Mesendoderm (in vitro differentiated cells): ENCODE results near the gene RAB25.

Experiments used
- DNase-seq: peaks from one replicate; pipeline ENCODE4 v3.0.0; 2013
- H2AK5ac ChIP-seq: 2 replicates; pipeline ENCODE4 v1.6.1; 2013; ENCODE audit warnings: low read length, inconsistent platforms
- H2BK120ac ChIP-seq: 2 replicates; pipeline ENCODE4 v1.6.1; 2013; ENCODE audit warnings: low read depth, mild to moderate bottlenecking, low read length, moderate library complexity, mixed read lengths
- H2BK15ac ChIP-seq: replicated peaks from 2 replicates; pipeline ENCODE4 v1.6.1; 2013; ENCODE audit warnings: low read depth, mild to moderate bottlenecking, moderate library complexity
- H2BK5ac ChIP-seq: 2 replicates; pipeline ENCODE4 v1.6.1; 2013; ENCODE audit warnings: low read length, inconsistent platforms
- H3K18ac ChIP-seq: 2 replicates; pipeline ENCODE4 v1.6.1; 2013; ENCODE audit warnings: mild to moderate bottlenecking, low read length, mixed read lengths
- H3K23ac ChIP-seq: one replicate; pipeline ENCODE4 v1.6.1; 2013; ENCODE audit warnings: low read length
- H3K27ac ChIP-seq: 2 replicates; pipeline ENCODE4 v1.5.1; 2013; ENCODE audit warnings: low read depth, mild to moderate bottlenecking, inconsistent platforms, low read length, moderate library complexity
- H3K27me3 ChIP-seq: 2 replicates; pipeline ENCODE4 v1.6.1; 2013; ENCODE audit warnings: low read length, control low read depth, mild to moderate bottlenecking, inconsistent platforms; ENCODE audit not compliant: insufficient read depth, poor library complexity
- H3K36me3 ChIP-seq: 2 replicates; pipeline ENCODE4 v1.6.1; 2013; ENCODE audit warnings: low read length, inconsistent platforms; ENCODE audit not compliant: control insufficient read depth, insufficient read depth
- H3K4ac ChIP-seq: one replicate; pipeline ENCODE4 v1.6.1; 2013; ENCODE audit warnings: low read depth, mild to moderate bottlenecking, low read length, moderate library complexity
- H3K4me1 ChIP-seq: 2 replicates; pipeline ENCODE4 v1.6.1; 2013; ENCODE audit warnings: low read depth, low read length, inconsistent platforms; ENCODE audit not compliant: control insufficient read depth
- H3K4me2 ChIP-seq: 2 replicates; pipeline ENCODE4 v1.6.1; 2013; ENCODE audit warnings: low read length
- H3K4me3 ChIP-seq: 2 replicates; pipeline ENCODE4 v1.5.1; 2013; ENCODE audit warnings: mild to moderate bottlenecking, low read length
- H3K56ac ChIP-seq: one replicate; pipeline ENCODE4 v1.6.1; 2013; ENCODE audit warnings: low read length
- H3K79me1 ChIP-seq: 2 replicates; pipeline ENCODE4 v1.6.1; 2013; ENCODE audit warnings: low read length, inconsistent platforms
- H3K79me2 ChIP-seq: 2 replicates; pipeline ENCODE4 v1.6.1; 2013; ENCODE audit warnings: mild to moderate bottlenecking, low read length; ENCODE audit not compliant: control insufficient read depth, insufficient read depth
- H3K9ac ChIP-seq: 2 replicates; pipeline ENCODE4 v1.6.1; 2013; ENCODE audit warnings: low read length, inconsistent platforms
- H4K5ac ChIP-seq: one replicate; pipeline ENCODE4 v1.6.1; 2013; ENCODE audit warnings: low read length
- H4K8ac ChIP-seq: one replicate; pipeline ENCODE4 v1.6.1; 2013; ENCODE audit warnings: low read depth, mild to moderate bottlenecking, control low read depth, low read length, moderate library complexity
- WGBS: extraction: QIAGEN DNeasy Blood & Tissue Kit; methylation state at CpG from one replicate; pipeline ENCODE4 v1.1.7; 2013; ENCODE audit warnings: low lambda C conversion rate, missing lambda C conversion rate; ENCODE audit not compliant: insufficient coverage; ENCODE audit errors: extremely low coverage; 5-methylcytosine and 5-hydroxymethylcytosine counted together

Gene RAB25

GRCh38 chr1:156076609-156077429 lies 15.9 kb downstream of the RAB25 start:
- H3K4me1 ChIP-seq, result peaks cover 49% of the 10 kb centered on the region
- H2AK5ac ChIP-seq, result peak overlapping the region; percentile 54
- H3K4me3 ChIP-seq, result no peak overlapping the region
- no CpG with 5 or more reads among the region's 73 CpGs for WGBS
- no peak overlapping the region for H2BK15ac ChIP-seq
- no peak for DNase-seq
- H2BK120ac ChIP-seq, result no peak overlapping the region
- peak overlapping the region; percentile 99 for H3K23ac ChIP-seq
- peak overlapping the region; percentile 18 for H2BK5ac ChIP-seq
- H3K18ac ChIP-seq, result peak overlapping the region; percentile 19
- no peak overlapping the region for H4K8ac ChIP-seq
- H3K36me3 ChIP-seq, result peaks cover 5% of the 10 kb centered on the region
- peaks cover 63% of the 10 kb centered on the region for H3K79me2 ChIP-seq
- H3K27me3 ChIP-seq, result no peaks in the 10 kb centered on the region
- H3K4ac ChIP-seq, result peak overlapping the region; percentile 24
- peak overlapping the region; percentile 28 for H3K4me2 ChIP-seq
- no peak overlapping the region for H4K5ac ChIP-seq
- H3K9ac ChIP-seq, result peak overlapping the region; percentile 61
- peak overlapping the region; percentile 59 for H3K27ac ChIP-seq
- H3K79me1 ChIP-seq, result peaks cover 31% of the 10 kb centered on the region
- H3K56ac ChIP-seq, result peak overlapping the region; percentile 77

GRCh38 chr1:156077430-156077760 lies 16.4 kb downstream of the RAB25 start:
- no peak overlapping the region for H4K8ac ChIP-seq
- H3K27me3 ChIP-seq, result no peaks in the 10 kb centered on the region
- H3K27ac ChIP-seq, result no peak overlapping the region
- peak overlapping the region; percentile 12 for H3K4me2 ChIP-seq
- H3K79me1 ChIP-seq, result peaks cover 31% of the 10 kb centered on the region
- H3K36me3 ChIP-seq, result peaks cover 5% of the 10 kb centered on the region
- H3K4ac ChIP-seq, result no peak overlapping the region
- peak overlapping the region; percentile 52 for H2AK5ac ChIP-seq
- H4K5ac ChIP-seq, result no peak overlapping the region
- no peak overlapping the region for H3K4me3 ChIP-seq
- H3K9ac ChIP-seq, result peak overlapping the region; percentile 61
- H3K18ac ChIP-seq, result no peak overlapping the region
- no peak overlapping the region for H2BK15ac ChIP-seq
- H2BK120ac ChIP-seq, result no peak overlapping the region
- H3K56ac ChIP-seq, result peak overlapping the region; percentile 77
- peaks cover 49% of the 10 kb centered on the region for H3K4me1 ChIP-seq
- no peak for DNase-seq
- peaks cover 64% of the 10 kb centered on the region for H3K79me2 ChIP-seq
- no CpG with 5 or more reads among the region's 19 CpGs for WGBS
- peak overlapping the region; percentile 72 for H3K23ac ChIP-seq
- no peak overlapping the region for H2BK5ac ChIP-seq

- Histone ChIP-seq H4K5ac (no peak overlapping the region), H3K23ac (peak overlapping the region; percentile 83), H3K4me3 (no peak overlapping the region), H3K4ac (no peak overlapping the region), H3K4me1 (peaks cover 42% of the 10 kb centered on the region), H3K9ac (peak overlapping the region; percentile 61), H2BK15ac (no peak overlapping the region), H3K4me2 (peak overlapping the region; percentile 61), H2AK5ac (no peak overlapping the region), H3K27me3 (no peaks in the 10 kb centered on the region), H4K8ac (no peak overlapping the region), H3K79me2 (peaks cover 66% of the 10 kb centered on the region), H3K36me3 (peaks cover 5% of the 10 kb centered on the region), H2BK5ac (peak overlapping the region; percentile 24), H3K79me1 (peaks cover 27% of the 10 kb centered on the region), H3K56ac (peak overlapping the region; percentile 77), H3K27ac (no peak overlapping the region), H3K18ac (no peak overlapping the region), H2BK120ac (no peak overlapping the region)
- WGBS, result no CpG with 5 or more reads among the region's 5 CpGs
- no peak for DNase-seq
Observed at GRCh38 chr1:156078728-156079127, 17.8 kb downstream of the RAB25 start.

- Histone ChIP-seq H4K8ac (no peak overlapping the region), H2BK15ac (no peak overlapping the region), H3K9ac (peak overlapping the region; percentile 99), H3K36me3 (peaks cover 5% of the 10 kb centered on the region), H4K5ac (no peak overlapping the region), H3K4me3 (peak overlapping the region; percentile 77), H2AK5ac (no peak overlapping the region), H3K79me2 (peaks cover 72% of the 10 kb centered on the region), H3K23ac (no peak overlapping the region), H3K4me1 (peaks cover 44% of the 10 kb centered on the region), H3K18ac (peak overlapping the region; percentile 99), H2BK120ac (no peak overlapping the region), H3K27me3 (no peaks in the 10 kb centered on the region), H3K79me1 (peaks cover 27% of the 10 kb centered on the region), H3K56ac (peak overlapping the region; percentile 100), H3K27ac (peak overlapping the region; percentile 14), H2BK5ac (no peak overlapping the region), H3K4me2 (peak overlapping the region; percentile 37), H3K4ac (peak overlapping the region; percentile 100)
- WGBS, result no CpG with 5 or more reads among the region's 5 CpGs
- DNase-seq, result no peak
Observed at GRCh38 chr1:156079762-156080161, 18.8 kb downstream of the RAB25 start.

GRCh38 chr1:156080241-156080862 lies 19.4 kb downstream of the RAB25 start:
- peaks cover 5% of the 10 kb centered on the region for H3K36me3 ChIP-seq
- WGBS, result no CpG with 5 or more reads among the region's 8 CpGs

More at GRCh38 chr1:156080241-156080862, 19.4 kb downstream of the RAB25 start:
- Histone ChIP-seq H2BK120ac (peak overlapping the region; percentile 88), H3K56ac (peak overlapping the region; percentile 100), H3K18ac (peak overlapping the region; percentile 99), H3K27me3 (no peaks in the 10 kb centered on the region), H2BK15ac (no peak overlapping the region), H2BK5ac (peak overlapping the region; percentile 73), H4K5ac (no peak overlapping the region), H3K79me2 (peaks cover 68% of the 10 kb centered on the region), H3K4me2 (peak overlapping the region; percentile 37), H2AK5ac (peak overlapping the region; percentile 66), H3K79me1 (peaks cover 25% of the 10 kb centered on the region), H3K23ac (no peak overlapping the region), H4K8ac (no peak overlapping the region), H3K4me3 (peak overlapping the region; percentile 77), H3K4ac (peak overlapping the region; percentile 100), H3K9ac (peak overlapping the region; percentile 99), H3K4me1 (peaks cover 41% of the 10 kb centered on the region), H3K27ac (peak overlapping the region; percentile 86)
- DNase-seq, result no peak
